Mucosa of stomach (tissue), 1 donor: ENCODE results near the gene DIS3L2.

Experiments
- H3K27me3 ChIP-seq: one replicate; pipeline ENCODE4 v1.7.0; 2013; ENCODE audit warnings: mild to moderate bottlenecking, low read length; ENCODE audit not compliant: control insufficient read depth, insufficient read depth
- H3K36me3 ChIP-seq: one replicate; pipeline ENCODE4 v1.7.0; 2013; ENCODE audit warnings: low read length; ENCODE audit not compliant: control insufficient read depth, insufficient read depth
- H3K4me1 ChIP-seq: one replicate; pipeline ENCODE4 v1.7.0; 2013; ENCODE audit warnings: mild to moderate bottlenecking, low read length; ENCODE audit not compliant: control insufficient read depth, insufficient read depth
- H3K4me3 ChIP-seq: one replicate; pipeline ENCODE4 v1.7.0; 2013; ENCODE audit warnings: low read length
- H3K9ac ChIP-seq: one replicate; pipeline ENCODE4 v1.7.0; 2013; ENCODE audit warnings: mild to moderate bottlenecking, low read length, moderate library complexity
- H3K9me3 ChIP-seq: one replicate; pipeline ENCODE4 v1.7.0; 2013; ENCODE audit warnings: mild to moderate bottlenecking, low read length, moderate library complexity; ENCODE audit not compliant: control insufficient read depth
- donor health status: Pancreatic carcinoma.

The DIS3L2 gene

GRCh38 chr2:232238596-232238995 is 277.1 kb downstream of the DIS3L2 start:
- H3K36me3 ChIP-seq = no peaks in the 10 kb centered on the region
- no peaks in the 10 kb centered on the region for H3K9me3 ChIP-seq
- no peak overlapping the region for H3K4me3 ChIP-seq
- no peak overlapping the region for H3K9ac ChIP-seq
- peaks cover 17% of the 10 kb centered on the region for H3K4me1 ChIP-seq
- H3K27me3 ChIP-seq = no peaks in the 10 kb centered on the region

- H3K27me3 ChIP-seq = no peaks in the 10 kb centered on the region
- no peaks in the 10 kb centered on the region for H3K9me3 ChIP-seq
- H3K4me3 ChIP-seq = no peak overlapping the region
- H3K4me1 ChIP-seq = peaks cover 13% of the 10 kb centered on the region
- H3K9ac ChIP-seq = no peak overlapping the region
- no peaks in the 10 kb centered on the region for H3K36me3 ChIP-seq
Measured at GRCh38 chr2:232239951-232240681, 278.6 kb downstream of the DIS3L2 start.

- no peak overlapping the region for H3K9ac ChIP-seq
- H3K4me3 ChIP-seq = no peak overlapping the region
- no peaks in the 10 kb centered on the region for H3K27me3 ChIP-seq
- no peaks in the 10 kb centered on the region for H3K9me3 ChIP-seq
- H3K4me1 ChIP-seq = peaks cover 6% of the 10 kb centered on the region
- H3K36me3 ChIP-seq = no peaks in the 10 kb centered on the region
Measured at GRCh38 chr2:232240906-232241305, 279.4 kb downstream of the DIS3L2 start.

- Histone ChIP-seq H3K9me3 (no peaks in the 10 kb centered on the region), H3K36me3 (no peaks in the 10 kb centered on the region), H3K4me3 (no peak overlapping the region), H3K27me3 (no peaks in the 10 kb centered on the region), H3K4me1 (no peaks in the 10 kb centered on the region), H3K9ac (no peak overlapping the region)
Measured at GRCh38 chr2:232242316-232242715, 280.8 kb downstream of the DIS3L2 start.

- H3K36me3 ChIP-seq = no peaks in the 10 kb centered on the region
- no peaks in the 10 kb centered on the region for H3K27me3 ChIP-seq
- H3K4me3 ChIP-seq = no peak overlapping the region
- no peaks in the 10 kb centered on the region for H3K9me3 ChIP-seq
- no peaks in the 10 kb centered on the region for H3K4me1 ChIP-seq
- H3K9ac ChIP-seq = no peak overlapping the region
Measured at GRCh38 chr2:232245111-232245510, 283.6 kb downstream of the DIS3L2 start.

GRCh38 chr2:232246245-232246644 is 284.7 kb downstream of the DIS3L2 start:
- Histone ChIP-seq H3K4me3 (no peak overlapping the region), H3K36me3 (no peaks in the 10 kb centered on the region), H3K27me3 (no peaks in the 10 kb centered on the region), H3K4me1 (no peaks in the 10 kb centered on the region), H3K9me3 (no peaks in the 10 kb centered on the region), H3K9ac (no peak overlapping the region)

- no peaks in the 10 kb centered on the region for H3K36me3 ChIP-seq
Measured at GRCh38 chr2:232249096-232249495, 287.6 kb downstream of the DIS3L2 start.

GRCh38 chr2:232250246-232251175 is 289.0 kb downstream of the DIS3L2 start:
- no peaks in the 10 kb centered on the region for H3K4me1 ChIP-seq
- no peaks in the 10 kb centered on the region for H3K36me3 ChIP-seq
- no peak overlapping the region for H3K9ac ChIP-seq
- H3K27me3 ChIP-seq = no peaks in the 10 kb centered on the region
- no peak overlapping the region for H3K4me3 ChIP-seq
- H3K9me3 ChIP-seq = no peaks in the 10 kb centered on the region

More at GRCh38 chr2:232249096-232249495, 287.6 kb downstream of the DIS3L2 start:
- Histone ChIP-seq H3K27me3 (no peaks in the 10 kb centered on the region), H3K4me1 (no peaks in the 10 kb centered on the region), H3K9ac (no peak overlapping the region), H3K4me3 (no peak overlapping the region), H3K9me3 (no peaks in the 10 kb centered on the region)

- Histone ChIP-seq H3K36me3 (no peaks in the 10 kb centered on the region), H3K9ac (no peak overlapping the region), H3K27me3 (no peaks in the 10 kb centered on the region), H3K4me1 (no peaks in the 10 kb centered on the region), H3K4me3 (no peak overlapping the region), H3K9me3 (no peaks in the 10 kb centered on the region)
Measured at GRCh38 chr2:232255033-232255432, 293.5 kb downstream of the DIS3L2 start.

- Histone ChIP-seq H3K27me3 (no peaks in the 10 kb centered on the region), H3K9me3 (no peaks in the 10 kb centered on the region), H3K4me1 (no peaks in the 10 kb centered on the region), H3K36me3 (peaks cover 7% of the 10 kb centered on the region), H3K4me3 (no peak overlapping the region), H3K9ac (no peak overlapping the region)
Measured at GRCh38 chr2:232260075-232260474, 298.6 kb downstream of the DIS3L2 start.

GRCh38 chr2:232261776-232262175 is 300.3 kb downstream of the DIS3L2 start:
- no peak overlapping the region for H3K4me3 ChIP-seq
- H3K9ac ChIP-seq = no peak overlapping the region
- H3K27me3 ChIP-seq = no peaks in the 10 kb centered on the region
- H3K4me1 ChIP-seq = no peaks in the 10 kb centered on the region
- H3K9me3 ChIP-seq = no peaks in the 10 kb centered on the region
- peaks cover 7% of the 10 kb centered on the region for H3K36me3 ChIP-seq

GRCh38 chr2:232263295-232263694 is 301.8 kb downstream of the DIS3L2 start:
- H3K4me1 ChIP-seq = no peaks in the 10 kb centered on the region
- H3K9ac ChIP-seq = no peak overlapping the region
- H3K36me3 ChIP-seq = peaks cover 7% of the 10 kb centered on the region
- no peak overlapping the region for H3K4me3 ChIP-seq
- H3K27me3 ChIP-seq = no peaks in the 10 kb centered on the region
- no peaks in the 10 kb centered on the region for H3K9me3 ChIP-seq
